PC-9 (cell line): ENCODE measurements around the gene NSUN7.

Experiments
- EZH2 ChIP-seq: fragments of 200-600 bp; sonication (generic); IDR thresholded peaks from 2 replicates; pipeline ENCODE4 v1.8.0; 2017; ENCODE audit warnings: antibody characterized with exemption, low read depth
- TF ChIP-seq, protein P1 (sequence below): fragments of 200-600 bp; sonication (generic); conservative IDR thresholded peaks from 2 replicates; pipeline ENCODE4 v1.6.1; 2017; ENCODE audit warnings: mixed run types, antibody characterized with exemption, mild to moderate bottlenecking, moderate library complexity

- TF ChIP-seq, protein P1, sequence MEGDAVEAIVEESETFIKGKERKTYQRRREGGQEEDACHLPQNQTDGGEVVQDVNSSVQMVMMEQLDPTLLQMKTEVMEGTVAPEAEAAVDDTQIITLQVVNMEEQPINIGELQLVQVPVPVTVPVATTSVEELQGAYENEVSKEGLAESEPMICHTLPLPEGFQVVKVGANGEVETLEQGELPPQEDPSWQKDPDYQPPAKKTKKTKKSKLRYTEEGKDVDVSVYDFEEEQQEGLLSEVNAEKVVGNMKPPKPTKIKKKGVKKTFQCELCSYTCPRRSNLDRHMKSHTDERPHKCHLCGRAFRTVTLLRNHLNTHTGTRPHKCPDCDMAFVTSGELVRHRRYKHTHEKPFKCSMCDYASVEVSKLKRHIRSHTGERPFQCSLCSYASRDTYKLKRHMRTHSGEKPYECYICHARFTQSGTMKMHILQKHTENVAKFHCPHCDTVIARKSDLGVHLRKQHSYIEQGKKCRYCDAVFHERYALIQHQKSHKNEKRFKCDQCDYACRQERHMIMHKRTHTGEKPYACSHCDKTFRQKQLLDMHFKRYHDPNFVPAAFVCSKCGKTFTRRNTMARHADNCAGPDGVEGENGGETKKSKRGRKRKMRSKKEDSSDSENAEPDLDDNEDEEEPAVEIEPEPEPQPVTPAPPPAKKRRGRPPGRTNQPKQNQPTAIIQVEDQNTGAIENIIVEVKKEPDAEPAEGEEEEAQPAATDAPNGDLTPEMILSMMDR: no peak
- no peak for TF ChIP-seq EZH2
Measured at GRCh38 chr4:40856840-40857362, 107.1 kb downstream of the NSUN7 start.
